Trophoblast cell (in vitro differentiated cells and primary cell): ENCODE measurements around the gene TBC1D22A.

Experiments
- DNase-seq, 2 donors: peaks; one replicate each; pipeline ENCODE4 v3.0.0-alpha.2; 2016
- H2AFZ ChIP-seq: 2 replicates; pipeline ENCODE4 v1.6.1; 2013; ENCODE audit warnings: low read length, moderate library complexity, mild to moderate bottlenecking; ENCODE audit not compliant: insufficient read depth, poor library complexity
- H2AK5ac ChIP-seq: 2 replicates; pipeline ENCODE4 v1.6.1; 2013; ENCODE audit warnings: mild to moderate bottlenecking, low read length
- H2BK120ac ChIP-seq: 2 replicates; pipeline ENCODE4 v1.6.1; 2013; ENCODE audit warnings: low read length, mild to moderate bottlenecking, moderate library complexity; ENCODE audit not compliant: insufficient read depth, poor library complexity
- H2BK12ac ChIP-seq: 2 replicates; pipeline ENCODE4 v1.6.1; 2013; ENCODE audit warnings: mild to moderate bottlenecking, low read length, moderate library complexity
- H2BK5ac ChIP-seq: 2 replicates; pipeline ENCODE4 v1.6.1; 2013; ENCODE audit warnings: low read length, low read depth, moderate library complexity, mild to moderate bottlenecking; ENCODE audit not compliant: poor library complexity
- H3K14ac ChIP-seq: 2 replicates; pipeline ENCODE4 v1.6.1; 2013; ENCODE audit warnings: mild to moderate bottlenecking, low read length
- H3K18ac ChIP-seq: 2 replicates; pipeline ENCODE4 v1.6.1; 2013; ENCODE audit warnings: mild to moderate bottlenecking, low read length
- H3K23ac ChIP-seq: 2 replicates; pipeline ENCODE4 v1.6.1; 2013; ENCODE audit warnings: low read length
- H3K27ac ChIP-seq: 2 replicates; pipeline ENCODE4 v1.5.1; 2013; ENCODE audit warnings: low read depth, mild to moderate bottlenecking, inconsistent platforms, low read length, moderate library complexity
- H3K27me3 ChIP-seq: 2 replicates; pipeline ENCODE4 v1.6.1; 2013; ENCODE audit warnings: inconsistent platforms, mild to moderate bottlenecking, low read length, moderate library complexity; ENCODE audit not compliant: insufficient read depth
- H3K36me3 ChIP-seq, 2 experiments: 1 replicate in 1 of 2; 2 replicates in 1 of 2; pipeline ENCODE4 v1.6.1; 2013; ENCODE audit warnings: low read length in 2 of 2, mild to moderate bottlenecking in 2 of 2, moderate library complexity in 1 of 2; ENCODE audit not compliant: insufficient read depth in 2 of 2, control insufficient read depth in 1 of 2
- H3K4ac ChIP-seq: 2 replicates; pipeline ENCODE4 v1.6.1; 2013; ENCODE audit warnings: low read depth, mild to moderate bottlenecking, low read length, moderate library complexity
- H3K4me1 ChIP-seq, 2 experiments: 1 replicate in 1 of 2; 2 replicates in 1 of 2; pipeline ENCODE4 v1.6.1; 2013; ENCODE audit warnings: low read length in 2 of 2, mild to moderate bottlenecking in 2 of 2, moderate library complexity in 1 of 2; ENCODE audit not compliant: insufficient read depth in 2 of 2, control insufficient read depth in 1 of 2
- H3K4me2 ChIP-seq: 2 replicates; pipeline ENCODE4 v1.6.1; 2013; ENCODE audit warnings: inconsistent platforms, mild to moderate bottlenecking, low read length, moderate library complexity
- H3K4me3 ChIP-seq: 2 replicates; pipeline ENCODE4 v1.5.1; 2013; ENCODE audit warnings: mild to moderate bottlenecking, low read depth, low read length, inconsistent platforms
- H3K79me1 ChIP-seq: one replicate; pipeline ENCODE4 v1.6.1; 2013; ENCODE audit warnings: low read length
- H3K79me2 ChIP-seq: 2 replicates; pipeline ENCODE4 v1.6.1; 2013; ENCODE audit warnings: low read length, mild to moderate bottlenecking; ENCODE audit not compliant: control insufficient read depth, insufficient read depth, poor library complexity
- H3K9ac ChIP-seq: 2 replicates; pipeline ENCODE4 v1.6.1; 2013; ENCODE audit warnings: mild to moderate bottlenecking, low read length
- H3K9me3 ChIP-seq: 2 replicates; pipeline ENCODE4 v1.6.1; 2013; ENCODE audit warnings: low read depth, mild to moderate bottlenecking, control low read depth, inconsistent platforms, low read length; ENCODE audit not compliant: insufficient read depth
- H4K12ac ChIP-seq: 2 replicates; pipeline ENCODE4 v1.6.1; 2013; ENCODE audit warnings: low read depth, mild to moderate bottlenecking, low read length, moderate library complexity
- H4K8ac ChIP-seq: 2 replicates; pipeline ENCODE4 v1.6.1; 2013; ENCODE audit warnings: low read depth, mild to moderate bottlenecking, low read length, moderate library complexity
- H4K91ac ChIP-seq: one replicate; pipeline ENCODE4 v1.6.1; 2013; ENCODE audit warnings: low read depth, mild to moderate bottlenecking, low read length, moderate library complexity
- WGBS: extraction: QIAGEN DNeasy Blood & Tissue Kit; methylation state at CpG from one replicate; pipeline ENCODE4 v1.1.7; 2013; ENCODE audit warnings: missing lambda C conversion rate; ENCODE audit not compliant: insufficient read length, insufficient coverage; ENCODE audit errors: extremely low coverage; 5-methylcytosine and 5-hydroxymethylcytosine counted together

The TBC1D22A gene

GRCh38 chr22:46992121-46992731 is 229.8 kb downstream of the TBC1D22A start:
- Histone ChIP-seq H3K9ac (no peak overlapping the region), H2BK12ac (no peak overlapping the region), H2AK5ac (no peak overlapping the region), H2AFZ (no peak overlapping the region), H3K79me1 (no peaks in the 10 kb centered on the region), H4K12ac (no peak overlapping the region), H3K27me3 (no peaks in the 10 kb centered on the region), H3K4me1 (peaks cover 3 to 5% of the 10 kb centered on the region in 2 experiments), H4K8ac (no peak overlapping the region), H2BK5ac (no peak overlapping the region), H3K36me3 (peaks cover 4 to 9% of the 10 kb centered on the region in 2 experiments), H3K9me3 (no peaks in the 10 kb centered on the region), H3K79me2 (no peaks in the 10 kb centered on the region), H3K4me3 (no peak overlapping the region), H3K4ac (no peak overlapping the region), H3K4me2 (no peak overlapping the region), H2BK120ac (no peak overlapping the region), H4K91ac (no peak overlapping the region), H3K27ac (no peak overlapping the region), H3K14ac (no peak overlapping the region), H3K23ac (no peak overlapping the region), H3K18ac (no peak overlapping the region)
- WGBS = no CpG with 5 or more reads among the region's 25 CpGs
- DNase-seq = no peak

GRCh38 chr22:46993633-46994032 is 231.2 kb downstream of the TBC1D22A start:
- H2BK5ac ChIP-seq = no peak overlapping the region
- no peak overlapping the region for H2BK120ac ChIP-seq
- H3K79me2 ChIP-seq = no peaks in the 10 kb centered on the region
- no peaks in the 10 kb centered on the region for H3K79me1 ChIP-seq
- no peak overlapping the region for H3K4me2 ChIP-seq
- H3K27me3 ChIP-seq = no peaks in the 10 kb centered on the region
- no peak overlapping the region for H2AK5ac ChIP-seq
- peaks cover 4 to 12% of the 10 kb centered on the region in 2 experiments for H3K36me3 ChIP-seq
- H3K14ac ChIP-seq = no peak overlapping the region
- H3K4me3 ChIP-seq = no peak overlapping the region
- H3K4ac ChIP-seq = no peak overlapping the region
- peak; percentile 76 to 83 for DNase-seq
- H4K12ac ChIP-seq = no peak overlapping the region
- no CpG with 5 or more reads among the region's 14 CpGs for WGBS
- H3K18ac ChIP-seq = no peak overlapping the region
- H3K23ac ChIP-seq = no peak overlapping the region
- no peak overlapping the region for H4K8ac ChIP-seq
- H3K9ac ChIP-seq = no peak overlapping the region
- peaks cover 3 to 5% of the 10 kb centered on the region in 2 experiments for H3K4me1 ChIP-seq
- no peak overlapping the region for H2BK12ac ChIP-seq
- no peak overlapping the region for H3K27ac ChIP-seq
- no peak overlapping the region for H4K91ac ChIP-seq
- no peaks in the 10 kb centered on the region for H3K9me3 ChIP-seq
- no peak overlapping the region for H2AFZ ChIP-seq

DNA sequence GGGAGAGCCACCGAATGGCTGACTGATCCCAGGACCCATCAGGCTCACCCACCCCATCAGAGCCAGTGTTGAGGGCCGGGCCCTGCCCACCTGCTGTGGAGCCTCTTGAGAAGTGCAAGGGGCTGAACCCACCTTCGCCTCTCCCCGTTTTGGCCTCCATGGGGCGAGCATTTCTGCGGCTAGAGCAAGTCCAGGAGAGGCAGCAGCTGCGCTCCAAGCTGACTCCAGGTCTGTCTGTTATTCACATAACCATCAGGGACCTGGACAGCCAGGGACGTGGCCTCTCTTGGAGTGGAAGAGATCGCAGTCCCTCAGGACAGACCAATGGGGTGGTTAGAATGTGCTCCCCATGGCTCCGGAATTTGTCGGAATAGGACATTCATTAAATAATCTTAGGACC is 231.8 kb downstream of the TBC1D22A start:
- Histone ChIP-seq H3K18ac (no peak overlapping the region), H3K4me1 (peaks cover 3 to 5% of the 10 kb centered on the region in 2 experiments), H3K23ac (no peak overlapping the region), H3K14ac (no peak overlapping the region), H3K4me3 (no peak overlapping the region), H4K91ac (no peak overlapping the region), H3K9ac (no peak overlapping the region), H2AFZ (no peak overlapping the region), H3K4me2 (no peak overlapping the region), H3K79me1 (no peaks in the 10 kb centered on the region), H2AK5ac (no peak overlapping the region), H3K9me3 (no peaks in the 10 kb centered on the region), H3K4ac (no peak overlapping the region), H3K36me3 (peaks cover 4 to 12% of the 10 kb centered on the region in 2 experiments), H2BK5ac (no peak overlapping the region), H2BK120ac (no peak overlapping the region), H3K27ac (no peak overlapping the region), H4K8ac (no peak overlapping the region), H4K12ac (no peak overlapping the region), H3K27me3 (no peaks in the 10 kb centered on the region), H3K79me2 (no peaks in the 10 kb centered on the region), H2BK12ac (no peak overlapping the region)
- WGBS = no CpG with 5 or more reads among the region's 11 CpGs
- DNase-seq = no peak

GRCh38 chr22:46994983-46995382 is 232.5 kb downstream of the TBC1D22A start:
- Histone ChIP-seq H3K27ac (no peak overlapping the region), H4K12ac (no peak overlapping the region), H2AFZ (no peak overlapping the region), H3K4me2 (no peak overlapping the region), H4K8ac (no peak overlapping the region), H3K4me3 (no peak overlapping the region), H3K9ac (no peak overlapping the region), H3K4me1 (peaks cover 3 to 5% of the 10 kb centered on the region in 2 experiments), H3K4ac (no peak overlapping the region), H2BK5ac (no peak overlapping the region), H3K79me2 (no peaks in the 10 kb centered on the region), H2AK5ac (no peak overlapping the region), H2BK12ac (no peak overlapping the region), H3K79me1 (no peaks in the 10 kb centered on the region), H3K23ac (no peak overlapping the region), H4K91ac (no peak overlapping the region), H3K9me3 (no peaks in the 10 kb centered on the region), H2BK120ac (no peak overlapping the region), H3K18ac (no peak overlapping the region), H3K14ac (no peak overlapping the region), H3K27me3 (no peaks in the 10 kb centered on the region), H3K36me3 (peaks cover 4 to 12% of the 10 kb centered on the region in 2 experiments)
- no CpG with 5 or more reads among the region's 13 CpGs for WGBS
- no peak for DNase-seq
